NCI-H2107 treated with DMSO at 0.1 percent for 48 hours (cell line): ENCODE measurements around the gene CENPT.
"Not testable (repeated sequence)": the region's sequence is repeated elsewhere in the genome, so short reads cannot be mapped to it uniquely, and the experiment has no call there.

Experiments used
- DNase-seq: peaks from one replicate; lab custom pipeline; 2025; ENCODE audit not compliant: unreplicated experiment; lab: John Stamatoyannopoulos, UW

The CENPT gene

GRCh38 chr16:67848118-67848517 lies 625 bp upstream of the CENPT start:
- DNase-seq = no peak

DNA sequence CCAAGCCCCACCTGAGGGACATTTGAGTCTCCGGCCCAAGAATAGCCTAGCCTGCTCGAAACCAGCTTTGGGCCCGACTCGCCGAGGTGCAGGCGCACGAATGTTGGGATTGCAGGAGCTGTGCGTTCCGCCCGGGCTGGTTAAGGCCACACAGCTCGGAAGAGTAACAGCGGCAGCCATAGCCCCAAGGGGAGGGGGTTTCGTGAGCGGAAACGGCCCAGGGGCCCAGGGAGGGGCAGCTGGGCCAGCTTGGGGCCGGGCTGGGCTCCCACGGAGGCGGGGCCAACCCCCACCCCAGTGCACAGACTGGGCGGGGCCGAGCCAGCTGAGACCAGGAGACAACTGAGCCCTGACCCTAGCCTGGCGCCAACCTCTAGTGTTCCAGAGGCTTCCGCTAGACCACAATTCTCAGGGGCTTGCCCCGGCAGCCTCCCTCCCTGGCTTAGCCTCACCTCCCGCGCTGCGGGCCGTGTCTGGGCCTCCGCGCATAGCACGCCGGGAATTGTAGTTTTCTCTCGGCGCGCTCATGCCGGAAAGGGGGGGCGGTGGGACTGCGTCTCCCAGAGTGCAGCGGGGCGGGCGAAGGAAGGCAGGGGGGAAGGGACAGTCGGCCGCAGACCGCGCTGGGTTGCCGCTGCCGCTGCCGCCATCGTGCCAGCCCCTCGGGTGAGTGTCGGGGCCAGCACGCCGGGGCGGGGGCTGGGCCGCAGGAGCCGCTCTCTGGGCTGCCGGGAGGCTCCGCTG lies 1.0 kb downstream of the CENPT start, which contains the start of gene NUTF2:
Gene NUTF2 (plus strand): TSS at position 614 of the 744 bp plus-strand sequence. CDS start 18,198 bp downstream, outside the sequence.
- DNase-seq = peak; percentile 83

DNA sequence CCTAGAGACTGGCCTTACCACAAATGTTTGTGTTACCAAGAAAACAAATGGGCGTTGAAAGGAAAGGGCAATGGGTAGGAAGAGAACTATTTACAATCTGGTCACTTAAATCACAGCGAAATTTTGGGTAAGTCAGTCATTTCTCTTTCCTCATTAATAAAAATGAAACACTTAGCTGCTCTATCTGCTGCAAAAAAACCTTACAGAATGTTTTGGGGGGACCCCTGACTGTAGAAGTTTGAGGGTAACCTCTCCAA lies 1.5 kb downstream of the CENPT start:
- DNase-seq = no peak

DNA sequence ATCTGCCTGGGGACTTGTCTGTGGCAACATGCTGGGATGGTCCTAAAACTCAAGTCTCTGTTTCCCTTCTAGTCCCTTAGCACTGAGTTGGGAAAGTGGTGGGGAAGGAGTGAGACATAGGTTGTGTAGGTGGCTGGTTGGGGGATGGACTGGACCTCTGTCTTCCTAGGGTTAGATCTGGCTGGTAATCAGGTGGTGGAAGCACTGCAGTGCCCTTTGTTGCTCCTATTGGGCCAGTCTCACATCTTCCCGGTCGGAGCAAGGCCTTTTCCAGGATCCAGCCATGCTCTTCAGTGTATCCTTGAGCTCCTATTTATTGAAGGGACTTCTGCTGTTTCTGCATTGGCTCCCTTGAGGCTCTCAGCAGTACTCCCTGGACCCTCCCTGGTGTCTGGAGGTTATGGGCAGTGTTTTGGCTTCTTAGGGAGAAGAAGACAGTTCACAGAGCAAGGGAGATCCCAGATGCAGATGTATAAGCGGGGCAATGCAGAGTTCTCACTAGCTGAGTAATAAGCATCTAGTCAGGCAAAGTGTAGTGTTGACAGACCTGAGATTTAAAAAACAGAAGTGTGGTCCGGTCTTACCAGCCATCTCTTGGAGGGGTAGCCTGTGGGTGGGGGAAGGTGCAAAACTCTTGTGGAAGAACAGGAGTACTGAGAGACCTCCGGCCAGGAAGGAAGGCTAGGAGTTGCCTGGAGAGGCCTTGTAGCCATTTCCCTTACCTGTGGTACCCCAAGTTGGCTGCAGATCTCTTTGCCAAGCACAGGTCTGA lies 2.0 kb downstream of the CENPT start:
- no peak for DNase-seq

GRCh38 chr16:67844497-67844896 lies 3.0 kb downstream of the CENPT start:
- DNase-seq = no peak

DNA sequence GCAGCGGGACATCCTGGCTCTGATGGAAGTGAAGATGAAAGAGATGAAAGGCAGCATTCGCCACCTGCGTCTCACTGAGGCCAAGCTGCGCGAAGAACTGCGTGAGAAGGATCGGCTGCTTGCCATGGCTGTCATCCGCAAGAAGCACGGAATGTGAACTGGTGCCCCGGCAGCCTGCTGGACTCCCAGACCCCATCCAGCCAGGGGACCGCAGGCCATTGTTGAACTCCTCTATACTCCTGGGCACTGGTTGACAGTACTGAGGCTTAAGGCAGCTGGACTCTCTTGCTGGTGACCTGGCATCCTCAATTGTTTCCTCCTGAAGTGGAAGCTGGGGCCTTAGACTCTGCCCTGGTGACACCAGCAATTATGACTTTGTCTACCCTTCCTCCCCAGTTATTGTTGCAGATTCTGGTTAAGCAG lies 4.1 kb downstream of the CENPT start:
- no peak for DNase-seq

- DNase-seq = peak; percentile 43
These were observed 4.8 kb downstream of the CENPT start for GRCh38 chr16:67842509-67843342.

DNA sequence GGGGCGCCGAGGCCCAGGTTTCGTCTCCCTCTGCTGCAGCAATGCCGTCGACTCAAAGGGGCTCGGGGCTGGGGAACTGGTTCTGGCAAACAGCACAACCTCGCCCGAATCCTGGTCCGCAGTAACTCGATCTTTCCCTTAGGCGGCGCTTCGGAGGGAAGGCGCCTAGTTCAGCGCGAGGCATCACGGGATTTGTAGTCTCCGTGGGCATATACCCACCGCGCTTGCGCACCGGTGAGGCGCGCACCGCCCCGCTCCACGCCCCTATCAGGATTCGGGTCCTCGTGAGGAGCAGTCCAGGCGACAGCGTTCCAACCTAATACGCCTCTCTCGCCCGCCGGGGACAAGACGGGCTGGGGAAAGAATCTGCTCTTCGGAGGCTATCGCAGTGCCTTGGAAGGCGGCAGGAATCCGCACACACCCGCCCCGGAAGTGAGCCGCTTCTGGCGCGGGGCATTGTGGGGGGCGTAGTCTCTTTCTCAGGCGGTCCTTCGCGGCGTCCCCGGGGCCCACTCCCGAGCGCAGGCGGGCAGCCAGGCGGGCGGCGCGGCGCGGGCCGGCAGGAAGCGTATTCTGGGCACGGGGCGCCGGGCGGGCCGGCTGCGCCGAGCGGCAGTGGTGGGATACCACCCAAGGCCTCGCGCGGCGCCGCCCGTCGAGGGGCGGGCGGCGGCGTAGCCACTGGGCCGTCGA lies 5.5 kb downstream of the CENPT start, which contains the start of gene THAP11:
Gene THAP11 (plus strand): TSS at position 505 of the 693 bp plus-strand sequence. CDS start 235 bp downstream, outside the sequence.
- peak; percentile 91 for DNase-seq

DNA sequence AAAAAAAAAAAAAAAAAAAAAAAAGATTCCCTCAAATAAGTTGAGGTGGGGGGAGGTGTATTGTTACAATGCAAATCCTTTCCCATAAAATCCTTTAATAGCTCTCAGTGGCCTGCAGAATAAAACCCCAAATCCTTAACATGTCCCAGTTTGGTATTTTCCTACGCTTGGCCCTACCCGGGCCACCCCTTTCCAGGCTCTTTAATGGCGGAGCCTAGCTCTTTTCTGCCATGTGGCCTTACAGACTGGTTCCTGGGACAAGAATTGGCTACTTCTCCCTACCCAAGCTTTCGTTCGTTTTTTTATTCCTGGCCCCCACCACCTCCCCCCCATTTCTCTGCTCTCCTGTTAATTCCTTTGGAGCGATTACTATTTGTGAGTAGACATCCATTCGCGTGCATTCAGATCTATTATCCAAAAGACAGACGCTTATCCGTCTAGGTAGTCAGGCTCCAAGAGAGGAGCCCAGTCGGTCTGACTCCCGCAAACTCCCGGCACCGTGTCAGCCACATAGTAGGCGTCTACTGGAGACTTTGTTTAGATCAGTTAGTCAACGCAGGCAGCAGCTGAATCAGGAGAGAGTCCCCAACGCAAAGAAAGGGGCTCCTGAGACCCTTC lies 6.2 kb downstream of the CENPT start:
- DNase-seq = no peak

GRCh38 chr16:67837811-67838210 lies 9.7 kb downstream of the CENPT start:
- no peak for DNase-seq

GRCh38 chr16:67837190-67837589 lies 10.3 kb downstream of the CENPT start:
- DNase-seq = not testable (repeated sequence)

DNA sequence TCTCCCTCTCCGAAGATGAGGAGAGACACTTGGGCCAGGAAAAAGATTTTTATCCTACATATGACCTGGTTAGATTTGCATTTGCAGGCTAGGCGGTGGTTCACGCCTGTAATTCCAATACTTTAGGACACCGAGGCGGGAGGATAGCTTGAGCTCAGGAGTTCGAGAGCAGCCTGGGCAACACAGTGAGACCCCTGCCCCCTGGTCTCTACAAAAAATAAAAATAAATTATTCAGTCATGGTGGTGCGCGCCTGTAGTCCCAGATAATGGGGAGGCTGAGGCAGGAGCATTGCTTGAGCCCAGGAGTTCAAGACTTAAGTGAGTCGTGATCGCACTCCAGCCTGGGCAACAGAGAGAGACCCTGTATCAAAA lies 13.3 kb downstream of the CENPT start:
- no peak for DNase-seq

- peak; percentile 81 for DNase-seq
These were observed 13.9 kb downstream of the CENPT start for GRCh38 chr16:67833415-67834241.

GRCh38 chr16:67833030-67833414 lies 14.5 kb downstream of the CENPT start:
- DNase-seq = no peak

GRCh38 chr16:67828651-67829050 lies 18.8 kb downstream of the CENPT start:
- DNase-seq = no peak

- DNase-seq = no peak
These were observed 21.6 kb downstream of the CENPT start for GRCh38 chr16:67825906-67826305.

GRCh38 chr16:67825119-67825518 lies 22.4 kb downstream of the CENPT start:
- no peak for DNase-seq

- DNase-seq = no peak
These were observed 25.0 kb downstream of the CENPT start for GRCh38 chr16:67822511-67822910.

- no peak for DNase-seq
These were observed 26.8 kb downstream of the CENPT start for GRCh38 chr16:67820608-67821259.
